Measurements from ENCODE around the gene TGIF2. TPM values are rescaled to one million over a fixed set of nuclear protein-coding genes. Genes with fewer than 3 reads are reported as not detected.

Gene TGIF2
- total RNA-seq, 1 donor from 2014 or later: 43.8 TPM

DNA sequence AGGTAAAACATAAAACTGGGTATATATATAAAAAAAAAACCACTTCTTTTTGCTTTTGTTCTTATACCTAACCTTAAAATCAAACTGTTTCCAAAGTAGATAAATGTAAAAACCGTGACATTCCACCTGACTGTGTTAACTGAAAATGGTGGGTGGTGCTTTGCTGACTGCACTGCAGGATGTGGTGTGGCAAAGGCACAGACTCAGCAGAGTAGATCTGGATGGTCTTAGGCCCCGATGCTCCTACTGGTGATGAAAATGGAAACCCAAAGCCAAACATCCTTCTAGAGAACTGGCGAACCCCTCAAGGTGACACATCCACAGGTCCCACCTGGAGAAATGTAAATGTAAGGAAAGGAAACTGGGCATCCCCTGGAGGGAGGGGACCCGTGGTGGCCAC is 8.9 kb downstream of the TGIF2 start:
- TF ChIP-seq, protein P1, sequence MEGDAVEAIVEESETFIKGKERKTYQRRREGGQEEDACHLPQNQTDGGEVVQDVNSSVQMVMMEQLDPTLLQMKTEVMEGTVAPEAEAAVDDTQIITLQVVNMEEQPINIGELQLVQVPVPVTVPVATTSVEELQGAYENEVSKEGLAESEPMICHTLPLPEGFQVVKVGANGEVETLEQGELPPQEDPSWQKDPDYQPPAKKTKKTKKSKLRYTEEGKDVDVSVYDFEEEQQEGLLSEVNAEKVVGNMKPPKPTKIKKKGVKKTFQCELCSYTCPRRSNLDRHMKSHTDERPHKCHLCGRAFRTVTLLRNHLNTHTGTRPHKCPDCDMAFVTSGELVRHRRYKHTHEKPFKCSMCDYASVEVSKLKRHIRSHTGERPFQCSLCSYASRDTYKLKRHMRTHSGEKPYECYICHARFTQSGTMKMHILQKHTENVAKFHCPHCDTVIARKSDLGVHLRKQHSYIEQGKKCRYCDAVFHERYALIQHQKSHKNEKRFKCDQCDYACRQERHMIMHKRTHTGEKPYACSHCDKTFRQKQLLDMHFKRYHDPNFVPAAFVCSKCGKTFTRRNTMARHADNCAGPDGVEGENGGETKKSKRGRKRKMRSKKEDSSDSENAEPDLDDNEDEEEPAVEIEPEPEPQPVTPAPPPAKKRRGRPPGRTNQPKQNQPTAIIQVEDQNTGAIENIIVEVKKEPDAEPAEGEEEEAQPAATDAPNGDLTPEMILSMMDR (IDR thresholded peaks at IDR 0.05): no peak
- intact Hi-C loops (cut with micrococcal nuclease): no loop called here
- H3K36me3 Mint-ChIP-seq (ENCODE audit: low read depth): peaks cover 63% of the 10 kb centered on the region
- no peak overlapping the region for H3K27ac Mint-ChIP-seq
- H3K27me3 Mint-ChIP-seq: no peaks in the 10 kb centered on the region
- ATAC-seq (ENCODE audit: low read depth): no peak
- no peak overlapping the region for H3K4me3 Mint-ChIP-seq
- ChIA-PET POLR2A (no interaction called here), CTCF (no interaction called here)
- no peak for DNase-seq
- H3K4me1 Mint-ChIP-seq: peaks cover 11% of the 10 kb centered on the region
- no peaks in the 10 kb centered on the region for H3K9me3 Mint-ChIP-seq

DNA sequence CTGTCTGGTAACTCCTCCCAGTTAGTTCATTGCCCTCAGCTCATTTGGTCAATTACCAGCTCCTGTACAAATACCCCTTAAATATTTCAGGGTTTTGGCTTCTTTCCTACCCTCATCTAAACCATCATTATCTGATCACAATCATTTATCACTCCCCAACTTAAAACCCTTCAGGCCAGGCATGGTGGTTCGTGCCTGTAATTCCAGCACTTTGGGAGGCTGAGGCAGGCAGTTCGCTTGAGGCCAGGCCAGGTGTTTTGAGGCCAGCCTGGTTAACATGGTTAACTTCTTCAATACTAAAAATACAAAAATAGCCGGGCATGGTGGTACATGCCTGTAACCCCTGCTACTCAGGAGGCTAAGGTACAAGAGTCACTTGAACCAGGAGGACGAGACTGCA is 9.4 kb downstream of the TGIF2 start:
- intact Hi-C loops (cut with micrococcal nuclease): no loop called here

DNA sequence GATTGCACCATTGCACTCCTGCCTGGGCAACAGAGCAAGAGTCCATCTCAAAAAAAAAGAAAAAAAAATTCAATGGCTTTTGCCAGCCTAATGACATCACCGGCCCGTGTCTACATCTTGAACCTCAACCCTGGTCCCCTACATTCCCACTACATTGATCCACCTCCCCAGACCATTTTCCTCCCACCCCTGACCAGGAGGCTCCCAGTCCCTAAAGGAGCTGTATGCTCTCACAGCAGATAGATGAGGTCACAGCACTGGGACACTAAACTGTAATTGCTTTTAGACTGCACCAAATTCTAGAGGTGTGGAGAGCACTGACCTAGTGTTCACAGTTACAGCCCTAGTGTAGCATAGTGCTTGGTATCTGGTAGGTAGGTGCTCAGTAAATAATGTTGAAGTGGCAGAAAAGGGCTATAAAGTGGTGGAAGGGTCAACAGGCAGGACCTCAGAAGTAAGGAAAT is 10.7 kb downstream of the TGIF2 start:
- ATAC-seq (ENCODE audit: low read depth) (no peak), DNase-seq (no peak)
- TF ChIP-seq, protein P1 (IDR thresholded peaks at IDR 0.05): no peak
- CTCF ChIA-PET: no interaction called here
- Mint-ChIP-seq H3K4me1 (peaks cover 24% of the 10 kb centered on the region), H3K9me3 (no peaks in the 10 kb centered on the region), H3K27ac (peak overlapping the region; percentile 32), H3K27me3 (no peaks in the 10 kb centered on the region), H3K36me3 (ENCODE audit: low read depth) (peaks cover 61% of the 10 kb centered on the region), H3K4me3 (no peak overlapping the region)
- POLR2A ChIA-PET: interaction anchor here (1.5 kb wide), 1 partner anchor 10 kb away, joined by 6 read pairs; no protein-coding TSS in a partner anchor
- intact Hi-C loops (cut with micrococcal nuclease): no loop called here

More for the DNA sequence above, 9.4 kb downstream of the TGIF2 start:
- Mint-ChIP-seq H3K9me3 (no peaks in the 10 kb centered on the region), H3K4me1 (peaks cover 16% of the 10 kb centered on the region), H3K4me3 (no peak overlapping the region), H3K27me3 (no peaks in the 10 kb centered on the region), H3K27ac (no peak overlapping the region), H3K36me3 (ENCODE audit: low read depth) (peaks cover 68% of the 10 kb centered on the region)
- DNase-seq (no peak), ATAC-seq (ENCODE audit: low read depth) (no peak)
- ChIA-PET CTCF (no interaction called here), POLR2A (interaction anchor here (0.6 to 1.1 kb wide), 2 partner anchors 8 to 13 kb away, joined by 3 read pairs; no protein-coding TSS in a partner anchor)
- TF ChIP-seq, protein P1 (IDR thresholded peaks at IDR 0.05): no peak

DNA sequence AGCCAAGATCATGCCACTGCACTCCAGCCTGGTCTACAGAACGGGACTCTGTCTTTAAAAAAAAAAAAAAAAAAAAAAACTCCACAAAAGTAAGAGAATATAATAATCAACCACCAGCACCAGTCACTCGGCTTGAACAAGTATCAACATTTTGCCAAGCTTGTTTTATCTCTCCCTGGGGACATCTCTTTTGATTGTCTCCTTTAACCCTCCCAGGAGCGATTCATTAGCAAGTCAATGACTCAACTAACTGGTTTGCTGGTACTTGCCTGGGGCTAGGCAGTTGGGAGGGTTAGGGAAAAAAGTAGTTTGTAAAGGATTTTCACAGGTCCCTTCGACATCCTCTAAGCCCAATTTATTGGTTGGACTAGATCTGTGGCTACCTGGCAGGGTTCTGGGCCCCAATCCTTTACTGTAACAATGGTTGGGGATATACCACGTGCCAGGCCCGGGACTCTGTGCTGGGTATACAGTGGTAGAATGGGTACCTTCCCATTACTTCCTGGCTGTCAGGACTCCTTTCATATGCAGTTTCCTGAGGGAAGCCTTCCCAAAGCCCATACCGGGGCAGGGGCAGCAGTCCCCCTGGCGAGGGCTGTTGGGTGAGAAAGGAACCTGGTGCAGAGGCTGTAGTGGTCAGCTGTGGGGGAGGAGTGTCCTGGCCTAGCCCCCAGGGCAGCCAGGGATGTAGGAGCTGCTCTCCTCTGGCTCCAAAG is 12.2 kb downstream of the TGIF2 start:
- DNase-seq: no peak
- H3K4me3 Mint-ChIP-seq: no peak overlapping the region
- H3K9me3 Mint-ChIP-seq: no peaks in the 10 kb centered on the region
- H3K27me3 Mint-ChIP-seq: no peaks in the 10 kb centered on the region
- peaks cover 58% of the 10 kb centered on the region for H3K36me3 Mint-ChIP-seq (ENCODE audit: low read depth)
- peaks cover 25% of the 10 kb centered on the region for H3K4me1 Mint-ChIP-seq
- TF ChIP-seq, protein P1 (IDR thresholded peaks at IDR 0.05): no peak
- POLR2A ChIA-PET: interaction anchor here (0.6 to 8.6 kb wide), 3 partner anchors 9 to 296 kb away, joined by 7 to 66 read pairs (median 8); partner anchors contain the start of gene TGIF2
- CTCF ChIA-PET: interaction anchor here (0.7 kb wide), 1 partner anchor 11 kb away, joined by 3 read pairs; no protein-coding TSS in a partner anchor
- ATAC-seq (ENCODE audit: low read depth): no peak
- no peak overlapping the region for H3K27ac Mint-ChIP-seq
- intact Hi-C loops (cut with micrococcal nuclease): no loop called here

DNA sequence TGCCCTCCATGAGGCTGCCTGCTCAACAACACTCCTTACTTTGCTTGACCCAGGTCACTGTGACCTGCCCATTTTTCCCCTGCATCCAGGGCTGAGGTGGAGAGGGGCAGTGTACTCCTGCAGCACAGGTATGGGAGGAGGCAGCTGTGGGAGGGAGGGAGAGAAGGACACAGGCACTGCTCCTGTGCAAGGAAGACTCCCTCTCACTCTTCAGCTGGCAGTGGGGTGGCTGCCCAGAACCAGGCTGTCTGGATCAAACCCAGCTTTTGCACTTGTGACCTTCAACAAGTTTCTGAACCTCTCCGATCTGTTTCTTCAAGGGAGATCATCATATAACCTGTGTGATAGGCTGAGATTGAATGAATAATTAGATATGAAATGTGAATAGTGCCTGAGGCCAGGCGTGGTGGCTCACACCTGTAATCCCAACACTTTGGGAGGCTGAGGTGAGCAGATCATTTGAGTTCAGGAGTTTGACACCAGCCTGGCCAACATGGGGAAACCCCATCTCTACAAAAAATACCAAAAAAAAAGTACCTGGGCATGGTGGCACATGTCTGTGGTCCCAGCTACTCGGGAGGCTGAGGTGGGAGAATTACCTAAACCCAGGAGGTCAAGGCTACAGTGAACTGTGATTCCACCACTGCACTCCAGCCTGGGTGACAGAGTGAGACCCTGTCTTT is 14.1 kb downstream of the TGIF2 start:
- no peak for DNase-seq
- no peaks in the 10 kb centered on the region for H3K9me3 Mint-ChIP-seq
- TF ChIP-seq, protein P1 (IDR thresholded peaks at IDR 0.05): no peak
- no peak overlapping the region for H3K4me3 Mint-ChIP-seq
- ATAC-seq (ENCODE audit: low read depth): no peak
- H3K27ac Mint-ChIP-seq: peak overlapping the region; percentile 74
- POLR2A ChIA-PET: interaction anchor here (0.7 to 8.6 kb wide), 5 partner anchors 8 to 38 kb away, joined by 4 to 66 read pairs (median 5); partner anchors contain the start of genes RAB5IF and TGIF2
- CTCF ChIA-PET: interaction anchor here (0.6 to 1.1 kb wide), 2 partner anchors 12 to 50 kb away, joined by 3 read pairs; no protein-coding TSS in a partner anchor
- H3K4me1 Mint-ChIP-seq: peaks cover 37% of the 10 kb centered on the region
- intact Hi-C loops (cut with micrococcal nuclease): loop anchor here (1.0 kb wide), 1 partner anchor 12 kb away; no protein-coding TSS in a partner anchor
- H3K36me3 Mint-ChIP-seq (ENCODE audit: low read depth): peaks cover 62% of the 10 kb centered on the region
- H3K27me3 Mint-ChIP-seq: no peaks in the 10 kb centered on the region

All from activated B cell treated with CpG ODN at 0.5 μM for 24 hours (primary cell).